Measurements from ENCODE around the gene DOCK6.

Gene DOCK6

DNA sequence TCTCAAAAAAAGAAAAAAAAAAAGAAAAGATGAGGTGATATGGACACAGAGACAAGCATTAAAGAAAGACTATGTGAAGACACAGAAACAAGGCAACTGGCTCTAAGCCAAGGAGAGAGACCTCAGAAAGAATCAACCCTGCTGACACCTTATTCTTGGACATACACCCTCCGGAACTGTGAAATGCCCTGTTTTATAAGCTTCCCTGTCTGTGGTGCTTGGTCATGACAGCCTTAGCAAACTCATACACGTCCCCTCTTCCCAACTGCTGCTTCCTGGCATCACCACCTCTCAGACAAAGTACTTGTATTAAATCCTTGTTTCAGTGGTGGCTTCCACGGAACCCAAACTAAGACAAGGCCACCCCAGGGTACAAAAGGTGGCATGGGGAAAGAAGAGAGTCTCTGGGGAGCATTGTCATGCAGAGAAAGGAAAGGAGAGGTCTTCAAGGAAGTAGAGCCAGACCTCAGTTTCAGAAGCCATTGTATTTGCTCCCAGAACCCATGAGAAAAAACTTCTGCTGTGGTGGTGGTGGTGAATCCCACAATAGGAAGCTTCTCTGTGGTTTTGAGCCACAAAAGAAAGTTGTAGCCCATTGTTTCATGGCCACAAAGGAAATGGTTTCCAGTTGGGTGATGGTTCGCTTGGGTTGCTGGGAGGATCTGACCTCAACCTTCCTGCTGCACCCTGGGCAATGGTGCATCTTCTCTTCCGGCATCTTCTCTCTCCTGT, 17.3 kb upstream of the DOCK6 start:
- in situ Hi-C loops (cut with MboI; ENCODE audit: low sequenced_read_pairs): no loop called here

DNA sequence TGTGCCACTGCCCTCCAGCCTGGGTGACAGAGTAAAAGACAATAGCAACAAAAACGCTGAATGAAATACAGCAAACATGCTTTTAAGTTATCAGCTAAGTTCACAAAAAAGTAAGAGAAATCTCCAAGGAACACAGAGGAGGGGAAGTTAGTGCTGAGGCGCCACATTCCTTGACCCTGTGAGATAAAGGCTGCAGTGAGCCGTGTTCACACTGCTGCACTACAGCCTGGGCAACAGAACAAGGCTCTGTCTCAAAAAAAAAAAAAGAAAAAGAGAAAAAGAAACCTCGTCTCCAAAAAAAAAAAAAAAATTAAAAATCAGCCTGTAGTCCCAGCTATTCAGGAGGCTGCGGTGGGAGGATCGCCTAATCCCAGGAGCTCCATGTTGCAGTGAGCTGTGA, 16.3 kb upstream of the DOCK6 start:
- in situ Hi-C loops (cut with MboI; ENCODE audit: low sequenced_read_pairs): no loop called here

DNA sequence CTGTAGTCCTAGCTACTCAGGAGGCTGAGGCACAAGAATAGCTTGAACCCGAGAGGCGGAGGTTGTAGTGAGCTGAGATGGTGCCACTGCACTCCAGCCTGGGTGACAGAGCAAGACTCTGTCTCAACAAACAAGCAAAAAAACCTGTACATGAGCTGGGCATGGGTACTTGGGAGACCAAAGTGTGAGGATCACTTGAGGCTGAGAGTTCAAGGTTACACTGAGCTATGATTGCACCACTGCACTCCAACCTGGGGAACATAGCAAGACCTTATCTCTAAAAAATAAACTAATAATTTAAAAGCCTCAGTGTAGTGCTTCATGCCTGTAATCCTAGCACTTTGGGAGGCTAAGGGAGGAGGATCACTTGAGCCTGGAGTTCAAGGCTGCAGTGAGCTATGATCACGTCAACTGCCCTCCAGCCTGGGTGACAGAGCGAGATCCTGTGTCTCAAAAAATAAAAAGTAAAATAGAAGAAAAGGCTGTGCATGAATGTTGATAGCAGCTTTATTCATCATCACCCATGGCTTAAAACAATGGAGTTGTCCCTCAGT, 12.3 kb upstream of the DOCK6 start:
- in situ Hi-C loops (cut with MboI; ENCODE audit: low sequenced_read_pairs): no loop called here

DNA sequence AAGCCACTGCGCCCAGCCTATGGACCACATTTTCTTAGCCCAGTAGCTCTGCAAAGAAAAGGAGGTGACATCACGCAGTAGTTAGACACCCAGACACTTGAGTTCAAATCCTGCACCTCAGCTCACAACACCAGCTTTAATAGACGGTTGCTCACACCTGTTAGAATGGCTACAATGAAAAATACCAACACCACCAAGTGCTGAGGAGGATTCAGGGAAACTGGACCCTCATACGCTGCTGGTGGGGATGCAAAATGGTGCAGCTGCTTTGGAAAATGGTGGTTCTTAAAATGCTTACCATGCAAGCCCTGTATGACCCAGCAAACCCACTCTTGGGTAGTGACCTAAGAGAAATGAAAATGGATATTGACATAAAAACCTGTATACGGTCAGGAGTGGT, 11.7 kb upstream of the DOCK6 start:
- in situ Hi-C loops (cut with MboI; ENCODE audit: low sequenced_read_pairs): no loop called here

DNA sequence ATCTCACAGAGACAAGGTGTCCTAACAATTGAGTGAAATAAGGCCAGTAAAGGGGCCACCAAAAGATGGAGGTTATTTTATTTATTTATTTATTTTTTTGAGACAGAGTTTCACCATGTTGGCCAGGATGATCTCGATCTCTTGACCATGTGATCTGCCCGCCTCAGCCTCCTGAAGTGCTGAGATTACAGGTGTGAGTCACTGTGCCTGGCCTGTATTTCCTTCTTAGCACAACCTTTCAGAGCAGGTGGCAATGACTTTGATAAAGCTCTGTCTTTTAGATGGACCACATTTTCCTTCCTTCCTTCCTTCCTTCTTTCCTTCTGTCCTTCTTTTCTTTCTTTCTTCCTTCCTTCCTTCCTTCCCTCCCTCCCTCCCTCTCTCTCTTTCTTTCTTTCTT, 11.0 kb upstream of the DOCK6 start:
- in situ Hi-C loops (cut with MboI; ENCODE audit: low sequenced_read_pairs): no loop called here

DNA sequence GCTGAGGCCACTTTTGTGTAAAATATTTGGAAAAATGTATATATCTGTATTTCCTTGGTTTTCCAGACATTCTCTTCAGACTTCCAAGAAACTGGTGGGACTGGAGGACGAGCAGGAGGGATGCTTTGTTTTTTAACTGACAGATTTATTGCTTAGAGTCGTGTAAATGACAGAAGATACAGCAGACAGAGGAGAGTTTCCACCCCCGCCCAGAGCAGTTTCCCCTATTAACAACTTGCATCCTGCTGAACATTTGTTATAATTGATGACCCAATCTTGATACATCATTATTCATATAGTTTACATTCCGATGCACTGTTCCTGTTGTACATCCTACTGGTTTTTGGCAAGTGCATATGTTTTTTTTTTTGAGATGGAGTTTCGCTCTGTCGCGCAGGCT, 7.1 kb upstream of the DOCK6 start:
- in situ Hi-C loops (cut with MboI; ENCODE audit: low sequenced_read_pairs): no loop called here

DNA sequence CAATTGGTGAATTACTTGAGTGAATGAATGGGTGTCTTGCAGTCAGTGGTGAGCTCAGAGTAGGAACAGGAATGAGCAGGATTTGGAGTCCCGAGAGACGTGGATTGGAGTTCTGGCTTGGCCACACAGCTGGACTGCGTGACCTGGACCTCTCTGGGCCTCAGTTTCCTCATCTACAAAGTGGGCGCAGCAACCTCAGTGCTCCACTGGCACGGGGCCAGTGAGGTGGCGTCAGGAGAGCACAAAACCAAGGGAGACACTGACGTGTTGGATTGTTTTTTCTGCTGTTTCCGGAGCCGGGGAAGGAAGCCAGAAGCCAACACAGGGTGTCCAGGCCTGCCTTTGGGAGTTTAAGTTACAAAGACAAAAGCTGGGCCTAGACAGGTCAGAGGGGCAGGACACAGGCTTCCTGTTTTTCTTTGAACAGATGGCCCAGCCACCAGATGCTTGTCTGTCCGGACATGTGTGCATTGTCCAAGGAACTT, 6.5 kb upstream of the DOCK6 start:
- in situ Hi-C loops (cut with MboI; ENCODE audit: low sequenced_read_pairs): no loop called here

DNA sequence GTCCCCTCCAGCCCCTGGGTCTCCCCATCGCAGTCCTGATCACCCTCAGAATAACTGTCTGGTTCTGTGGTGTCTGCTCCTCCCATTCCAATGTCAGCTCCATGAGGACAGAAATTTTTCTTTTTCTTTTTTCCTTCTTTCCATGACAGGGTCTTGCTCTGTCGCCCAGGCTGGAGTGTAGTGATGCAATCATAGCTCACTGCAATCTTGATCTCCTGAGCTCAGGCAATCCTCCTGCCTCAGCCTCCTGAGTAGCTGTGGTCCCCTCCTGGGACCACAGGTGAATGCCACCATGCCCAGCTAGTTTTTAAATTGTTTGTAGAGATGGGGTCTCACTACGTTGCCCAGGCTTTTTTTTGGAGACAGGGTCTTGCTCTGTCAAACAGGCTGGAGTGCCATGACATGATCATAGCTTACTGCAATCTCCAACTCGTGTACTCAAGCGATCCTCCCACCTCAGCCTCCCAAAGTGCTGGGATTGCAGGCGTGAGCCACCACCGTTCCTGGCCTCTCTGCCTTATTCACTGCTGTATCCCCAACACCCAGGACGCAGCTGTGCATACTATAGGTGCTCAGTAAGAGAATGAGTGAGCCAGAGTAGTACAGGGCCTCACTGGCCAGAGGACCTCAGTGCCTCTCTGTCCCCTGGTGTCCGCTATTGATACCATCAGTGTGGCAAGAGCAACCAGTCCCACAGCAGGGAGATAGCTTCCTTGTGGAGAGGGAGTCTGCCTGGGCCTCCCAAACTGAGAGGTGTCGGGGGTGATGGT, 5.2 kb upstream of the DOCK6 start:
- in situ Hi-C loops (cut with MboI; ENCODE audit: low sequenced_read_pairs): no loop called here

DNA sequence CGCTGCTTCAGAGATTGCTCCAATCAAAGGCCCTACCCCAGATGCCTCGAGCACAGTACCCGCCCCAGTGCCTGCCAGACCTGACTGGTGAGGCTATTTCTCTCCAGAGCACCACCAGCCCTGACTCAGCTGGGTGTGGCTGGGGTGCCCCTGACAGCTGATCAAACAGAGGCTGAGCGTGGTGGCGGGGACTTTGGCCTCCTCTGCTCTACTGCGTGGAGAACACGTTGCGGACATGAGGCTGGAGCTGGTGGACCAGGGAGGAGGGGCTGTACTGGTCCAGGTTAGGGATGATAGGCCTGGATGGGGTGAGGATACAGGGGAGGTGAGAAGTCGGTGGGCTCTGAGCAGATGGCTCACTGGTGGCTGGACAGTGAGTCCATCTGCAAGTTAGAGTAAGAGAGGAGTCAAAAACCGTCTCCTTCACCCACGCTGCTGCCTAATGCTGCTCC, 3.5 kb upstream of the DOCK6 start:
- in situ Hi-C loops (cut with MboI; ENCODE audit: low sequenced_read_pairs): no loop called here

DNA sequence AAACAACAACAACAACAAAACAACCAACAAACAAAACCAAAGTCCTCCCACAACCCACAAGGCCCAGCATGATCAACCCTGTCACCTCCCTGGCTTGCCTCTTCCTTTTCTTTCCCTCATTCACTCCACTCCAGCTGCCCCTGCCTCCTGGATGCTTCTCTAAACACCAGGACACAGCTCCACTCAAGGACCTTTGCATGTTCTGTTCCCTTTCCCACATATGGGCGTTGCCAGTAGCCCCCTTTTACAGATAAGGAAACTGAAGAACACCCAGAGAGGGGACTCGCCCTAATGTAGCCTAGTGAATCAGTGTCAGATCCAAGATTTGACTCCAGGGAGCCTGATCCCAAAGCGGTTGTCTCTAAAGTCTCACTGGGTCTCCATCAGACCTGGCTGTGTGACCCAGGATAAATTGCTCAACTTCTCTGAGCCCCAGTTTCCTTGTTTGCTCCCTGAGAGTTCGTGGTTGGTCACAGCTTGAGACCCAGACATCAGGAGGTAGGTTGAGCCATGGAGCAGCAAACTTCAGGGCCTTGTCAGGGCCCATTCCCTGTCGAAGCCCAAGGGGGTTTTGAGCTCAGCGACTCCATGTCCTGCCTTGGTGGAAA, 3.0 kb upstream of the DOCK6 start:
- in situ Hi-C loops (cut with MboI; ENCODE audit: low sequenced_read_pairs): no loop called here

DNA sequence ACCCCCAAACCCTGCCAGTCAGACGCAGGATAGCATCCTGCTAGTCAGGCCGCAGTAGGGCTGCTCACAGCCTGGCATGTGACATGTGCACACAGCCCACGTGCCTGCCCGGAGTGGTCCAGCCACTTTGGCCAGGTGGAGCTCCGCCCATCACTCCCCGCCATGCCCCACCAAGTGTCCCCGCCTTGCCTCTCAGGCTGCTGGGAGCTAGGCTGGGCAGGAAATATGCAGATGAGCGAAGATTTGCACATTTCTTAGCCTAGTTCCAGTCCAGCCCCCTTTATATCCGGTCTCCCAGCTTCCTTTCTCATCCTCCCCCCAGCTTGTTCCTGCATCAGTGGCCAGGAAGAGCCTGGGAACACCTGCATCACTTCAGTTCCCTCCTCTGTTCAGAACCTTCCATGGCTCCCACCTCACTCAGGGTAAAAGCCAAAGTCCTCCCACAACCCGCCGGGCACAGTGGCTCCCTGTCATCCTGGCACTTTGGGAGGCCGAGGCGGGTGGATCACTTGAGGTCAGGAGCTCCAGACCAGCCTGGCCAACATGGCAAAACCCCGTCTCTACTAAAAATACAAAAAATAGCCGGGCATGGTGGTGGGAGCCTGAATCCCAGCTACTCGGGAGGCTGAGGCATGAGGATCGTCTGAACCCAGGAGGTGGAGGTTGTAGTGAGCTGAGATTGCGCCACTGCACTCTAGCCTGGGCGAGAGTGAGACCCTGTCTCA, 2.3 kb upstream of the DOCK6 start:
- in situ Hi-C loops (cut with MboI; ENCODE audit: low sequenced_read_pairs): no loop called here

DNA sequence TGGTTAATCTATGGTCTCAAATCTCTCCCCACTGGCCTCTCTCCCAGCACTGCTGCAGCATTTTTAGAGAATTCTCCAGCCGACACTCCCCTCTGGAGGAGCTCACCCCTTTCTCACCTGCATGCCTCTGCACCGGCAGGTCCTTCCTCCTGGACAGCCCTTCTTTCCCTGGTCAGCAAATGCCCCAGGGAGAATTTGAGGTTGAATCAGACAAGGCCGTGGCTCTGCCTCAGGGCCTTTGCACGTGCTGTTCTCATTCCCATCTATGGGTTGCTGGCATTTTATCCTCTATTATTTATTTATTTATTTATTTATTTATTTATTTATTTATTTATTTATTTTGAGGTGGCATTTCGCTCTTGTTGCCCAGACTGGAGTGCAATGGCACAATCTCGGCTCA, 1.4 kb upstream of the DOCK6 start:
- in situ Hi-C loops (cut with MboI; ENCODE audit: low sequenced_read_pairs): no loop called here

DNA sequence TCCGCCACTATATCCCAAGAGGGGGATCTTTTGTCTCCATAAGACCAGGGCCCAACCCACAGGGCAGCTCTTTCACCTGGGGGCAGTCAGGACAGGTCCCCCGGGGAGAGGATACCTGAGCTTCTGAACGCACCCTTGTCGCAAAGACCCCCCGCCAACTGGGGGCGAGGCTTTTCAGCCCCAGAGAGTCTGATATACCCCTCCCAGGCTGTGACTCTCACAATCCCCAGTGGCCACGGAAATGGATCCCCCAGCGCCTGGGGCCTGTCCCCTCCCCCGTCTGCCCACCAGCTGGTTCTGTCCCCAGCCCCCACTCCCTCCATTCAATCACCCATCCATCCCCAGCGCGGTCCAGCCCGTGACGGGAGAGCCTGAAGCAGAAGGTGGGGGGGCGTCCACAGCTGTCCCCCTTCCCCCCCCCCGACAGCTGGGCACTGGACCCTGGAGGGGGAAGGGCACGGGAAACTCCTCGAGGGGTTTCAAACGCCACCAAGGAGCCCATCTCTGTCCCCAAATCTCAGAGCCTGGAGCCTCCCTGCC, 823 bp downstream of the DOCK6 start:
- in situ Hi-C loops (cut with MboI; ENCODE audit: low sequenced_read_pairs): no loop called here

DNA sequence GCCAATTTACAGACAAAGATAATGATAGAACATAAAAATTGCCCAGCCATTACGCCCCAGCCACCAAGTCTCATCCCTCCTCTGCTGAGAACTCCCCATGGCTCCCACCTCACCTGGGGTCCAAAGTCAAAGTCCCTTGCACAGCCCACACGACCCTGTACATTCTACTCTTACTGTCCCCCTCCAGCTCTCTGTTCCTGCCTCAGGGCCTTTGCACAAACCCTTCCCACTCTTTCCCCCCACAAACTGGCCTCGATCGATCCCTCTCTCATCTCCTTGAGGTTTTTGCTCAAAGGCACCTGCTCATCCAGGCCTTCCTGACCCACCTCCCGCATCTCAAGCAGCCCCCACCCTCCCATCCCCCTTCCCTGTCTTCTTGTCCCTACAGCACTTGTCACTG, 1.3 kb downstream of the DOCK6 start:
- in situ Hi-C loops (cut with MboI; ENCODE audit: low sequenced_read_pairs): no loop called here

DNA sequence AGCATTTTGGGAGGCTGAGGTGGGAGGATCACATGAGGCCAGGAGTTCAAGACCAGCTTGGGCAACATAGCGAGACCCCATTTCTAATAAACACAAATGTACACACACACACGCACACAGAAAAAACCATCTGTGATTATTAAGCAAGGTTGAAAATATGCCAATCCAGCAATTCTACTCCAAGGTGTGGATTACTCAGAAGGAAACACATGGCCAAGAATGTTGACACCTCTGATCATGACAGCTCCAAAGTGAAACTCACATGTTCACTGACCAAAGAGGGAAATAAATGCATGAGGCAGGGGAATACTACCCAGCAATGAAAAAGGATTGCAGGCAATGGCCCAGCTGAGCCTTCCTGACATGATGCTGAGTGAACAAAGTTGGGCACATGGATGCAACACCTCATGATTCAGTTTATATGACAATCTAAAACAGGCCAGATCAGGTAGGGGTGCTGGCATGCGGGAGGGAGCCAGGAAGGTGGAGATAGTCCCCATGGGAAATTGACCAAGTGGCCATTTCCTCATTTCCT, 4.4 kb downstream of the DOCK6 start:
- in situ Hi-C loops (cut with MboI; ENCODE audit: low sequenced_read_pairs): no loop called here

DNA sequence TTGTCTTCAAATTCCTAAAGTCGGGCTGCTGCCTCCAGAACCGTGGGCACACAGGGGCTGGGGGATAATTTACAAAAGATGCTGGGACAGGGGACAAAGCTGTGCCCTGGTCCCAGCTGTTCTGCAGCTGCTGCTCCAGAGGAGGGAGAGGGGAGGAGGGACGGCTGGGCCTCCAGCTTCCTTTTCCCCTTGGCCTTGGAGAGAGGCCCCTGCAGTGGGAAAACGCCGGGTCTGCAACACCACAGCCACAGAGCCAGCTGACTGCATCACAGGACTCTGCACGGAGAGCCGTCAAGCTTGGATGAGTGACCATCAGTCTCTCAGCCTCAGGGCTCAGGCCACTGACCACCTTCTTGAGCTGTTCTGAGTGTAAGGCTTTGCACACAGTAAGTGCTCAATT, 6.1 kb downstream of the DOCK6 start:
- in situ Hi-C loops (cut with MboI; ENCODE audit: low sequenced_read_pairs): no loop called here

DNA sequence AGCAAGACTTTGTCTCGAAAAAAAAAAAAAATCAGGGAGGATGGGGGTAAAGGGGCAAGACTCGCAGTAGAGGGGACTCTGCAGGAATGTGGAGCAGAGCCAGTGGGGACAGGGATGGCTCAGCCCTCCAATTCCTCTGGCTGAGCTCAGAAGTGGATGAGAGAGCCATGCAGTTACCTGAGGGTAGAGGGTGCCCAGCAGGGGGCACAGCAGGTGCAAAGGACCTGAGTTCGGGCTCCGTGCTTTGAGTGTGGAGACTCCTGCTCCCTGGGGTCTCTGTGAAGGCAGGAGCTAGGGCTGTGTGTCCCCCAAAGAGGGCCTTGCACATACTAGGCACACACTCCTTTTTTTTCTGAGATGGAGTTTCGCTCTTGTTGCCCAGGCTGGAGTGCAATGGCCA, 7.7 kb downstream of the DOCK6 start:
- in situ Hi-C loops (cut with MboI; ENCODE audit: low sequenced_read_pairs): no loop called here

DNA sequence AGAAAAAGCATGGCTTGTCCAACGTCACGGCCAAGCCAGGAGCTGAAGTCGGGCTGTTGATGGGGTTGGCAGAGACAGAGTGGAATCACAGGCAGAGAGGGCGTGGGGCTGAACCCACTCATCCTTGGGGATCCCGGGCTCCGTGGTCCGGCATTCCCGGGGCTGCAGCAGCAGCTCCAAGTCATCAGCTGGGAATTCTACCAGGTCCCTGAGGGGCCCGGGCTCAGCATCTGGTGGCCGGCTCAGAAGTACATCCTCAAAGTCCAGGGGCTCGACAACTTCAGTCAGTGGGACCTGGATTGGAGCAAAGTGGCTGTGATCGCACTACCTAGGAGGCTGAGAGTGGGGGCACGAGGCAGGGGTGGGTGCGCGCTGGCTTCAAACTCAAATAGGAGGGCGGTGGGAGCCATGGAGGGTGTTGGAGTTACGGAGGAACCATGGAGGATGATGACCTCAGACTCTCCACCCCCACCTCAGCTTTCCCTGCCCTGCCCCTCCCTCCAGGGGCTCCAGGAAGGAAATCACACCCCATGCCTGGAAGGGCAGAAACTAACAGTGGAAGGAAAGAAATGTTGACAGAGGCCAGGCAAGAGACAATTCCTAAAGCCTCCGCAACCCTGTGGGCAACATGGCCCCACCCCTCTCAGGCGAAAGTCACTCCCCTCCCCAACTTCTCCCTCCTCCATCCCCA, 9.5 kb downstream of the DOCK6 start:
- in situ Hi-C loops (cut with MboI; ENCODE audit: low sequenced_read_pairs): no loop called here

DNA sequence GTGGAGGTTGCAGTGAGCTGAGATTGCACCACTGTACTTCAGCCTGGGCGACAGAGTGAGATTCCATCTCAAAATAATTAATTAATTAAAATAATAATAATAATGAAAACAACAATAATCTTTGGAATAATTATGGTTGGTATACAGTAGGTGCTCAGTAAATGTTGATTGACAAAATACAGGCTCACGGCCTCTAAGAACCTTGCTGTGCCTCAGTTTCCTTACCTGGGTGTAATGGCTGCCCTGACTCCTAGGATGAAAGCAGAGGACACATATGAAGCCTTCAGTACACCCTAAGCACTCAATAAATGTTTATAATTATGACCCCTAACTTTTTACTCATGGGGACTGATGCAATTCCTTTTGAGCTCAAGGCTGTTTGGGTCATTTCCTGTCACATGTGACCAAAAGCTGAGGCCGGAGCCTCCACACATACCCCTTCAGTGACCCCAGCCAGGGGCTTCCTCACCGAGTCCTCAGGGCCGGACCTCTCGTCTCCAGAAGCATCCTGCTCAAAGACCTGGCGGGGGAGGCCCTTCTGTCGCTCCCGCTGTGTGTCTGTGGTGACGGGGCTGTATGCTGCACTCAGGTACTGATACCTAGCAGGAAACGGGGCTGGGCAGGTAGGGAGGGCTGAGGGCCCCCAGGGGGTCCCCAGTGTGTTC, 10.5 kb downstream of the DOCK6 start:
- in situ Hi-C loops (cut with MboI; ENCODE audit: low sequenced_read_pairs): no loop called here
